Activated CD8-positive, alpha-beta memory T cell treated with anti-CD3 and anti-CD28 coated beads for 4 hours (primary cell): ENCODE results near the gene DDX10.
"Not testable (repeated sequence)": the region's sequence is repeated elsewhere in the genome, so short reads cannot be mapped to it uniquely, and the experiment has no call there.

ENCODE experiments used
- DNase-seq, 2 donors: peaks; one replicate each; pipeline ENCODE4 v3.0.0-alpha.2; 2020; ENCODE audit warnings: low read depth in 2 of 2

The DDX10 gene

DNA sequence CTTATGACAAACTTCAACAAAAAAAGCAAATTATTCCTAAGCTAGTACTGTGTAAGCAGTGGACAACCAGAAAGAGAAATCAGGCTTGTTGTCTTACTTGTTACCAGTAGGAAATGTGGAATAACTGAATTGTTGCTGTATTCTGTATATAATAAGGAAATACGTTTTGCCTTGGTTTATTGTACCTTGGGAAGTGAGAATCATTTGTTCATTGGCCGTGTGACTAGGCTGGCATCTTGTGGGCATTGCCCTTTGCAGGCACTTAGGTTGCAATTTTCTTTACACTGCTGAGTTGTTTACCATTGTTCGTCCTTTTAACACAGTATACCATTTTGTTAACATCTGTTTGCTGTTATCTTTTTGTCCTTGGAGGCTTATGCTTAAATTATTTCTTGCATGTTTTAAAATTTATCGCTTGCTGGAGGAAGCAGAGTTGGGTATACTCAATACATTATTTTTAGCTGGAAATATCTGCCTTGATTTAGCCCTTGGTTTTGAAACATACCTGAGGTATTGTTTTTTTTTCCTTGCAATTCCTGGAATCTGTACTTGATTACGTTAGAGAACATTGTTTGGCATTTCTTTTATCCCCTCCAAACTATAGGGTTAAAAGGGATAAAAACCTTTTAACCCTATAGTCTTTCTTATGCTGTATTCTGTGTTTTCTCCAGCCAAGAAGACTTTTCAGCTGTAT is 109.3 kb downstream of the DDX10 start:
- DNase-seq = no peak

DNA sequence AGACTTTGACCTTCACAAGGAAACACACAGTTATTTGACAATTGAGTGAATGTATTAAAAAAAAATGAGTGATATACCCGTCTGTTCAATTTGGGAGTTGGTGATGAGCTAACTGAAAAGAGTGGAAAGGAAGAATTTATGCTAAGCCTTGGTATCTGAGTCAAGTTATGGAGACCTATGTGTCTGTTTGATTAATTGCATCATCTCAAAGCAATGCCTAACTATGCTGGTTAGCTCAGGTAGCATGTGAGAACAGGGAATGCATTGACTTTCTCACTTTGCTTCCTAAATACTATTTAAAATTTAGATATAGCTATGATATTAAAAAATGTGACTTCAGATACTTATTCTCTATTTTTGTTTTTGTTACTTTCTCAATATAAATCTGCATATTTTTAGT is 110.5 kb downstream of the DDX10 start:
- no peak for DNase-seq

DNA sequence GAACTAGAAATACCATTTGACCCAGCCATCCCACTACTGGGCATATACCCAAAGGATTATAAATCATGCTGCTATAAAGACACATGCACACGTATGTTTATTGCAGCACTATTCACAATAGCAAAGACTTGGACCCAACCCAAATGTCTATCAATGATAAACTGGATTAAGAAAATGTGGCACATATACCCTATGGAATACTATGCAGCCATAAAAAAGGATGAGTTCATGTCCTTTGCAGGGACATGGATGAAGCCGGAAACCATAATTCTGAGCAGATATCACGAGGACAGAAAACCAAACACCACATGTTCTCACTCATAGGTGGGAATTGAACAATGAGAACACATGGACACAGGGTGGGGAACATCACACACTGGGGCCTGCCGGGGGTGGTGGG is 114.3 kb downstream of the DDX10 start:
- DNase-seq = not testable (repeated sequence)

DNA sequence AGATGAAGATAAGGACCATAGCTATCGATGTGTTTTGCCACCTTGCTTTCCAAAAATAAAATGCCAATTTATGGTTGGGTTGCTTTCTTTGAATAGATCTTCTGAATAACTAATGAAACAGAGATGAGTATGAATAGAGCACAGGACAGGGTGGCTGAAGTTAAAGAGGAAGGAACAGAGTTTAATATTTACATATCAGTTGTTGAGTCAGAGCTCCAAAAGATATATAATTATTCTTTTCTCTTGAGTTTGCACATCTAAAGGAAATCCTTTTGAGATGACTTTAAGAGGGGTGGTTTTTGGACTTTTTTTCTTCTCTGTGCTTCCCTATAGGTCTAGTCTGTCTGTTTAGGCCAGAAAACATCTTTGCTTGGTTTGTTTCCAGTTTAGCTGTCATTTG is 115.2 kb downstream of the DDX10 start:
- DNase-seq = no peak

DNA sequence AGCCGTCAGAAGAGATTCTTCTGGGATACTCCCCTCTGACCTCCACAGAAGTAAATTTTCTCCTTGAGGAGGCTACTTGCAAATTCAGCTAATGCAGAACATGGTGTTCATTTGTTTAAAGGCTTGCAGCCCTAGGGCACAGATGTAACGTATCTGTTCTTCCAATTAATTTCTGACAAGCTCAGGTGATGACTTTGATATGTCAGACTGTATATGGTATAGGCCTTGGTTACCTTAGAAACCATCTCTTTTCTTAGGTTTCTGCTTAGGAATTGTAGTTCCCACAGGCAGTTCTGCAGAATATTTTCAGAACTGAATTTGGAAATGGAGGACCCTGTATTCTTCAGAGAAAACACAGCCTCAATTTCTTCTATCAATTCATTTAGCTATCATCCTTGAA is 117.1 kb downstream of the DDX10 start:
- DNase-seq = no peak

DNA sequence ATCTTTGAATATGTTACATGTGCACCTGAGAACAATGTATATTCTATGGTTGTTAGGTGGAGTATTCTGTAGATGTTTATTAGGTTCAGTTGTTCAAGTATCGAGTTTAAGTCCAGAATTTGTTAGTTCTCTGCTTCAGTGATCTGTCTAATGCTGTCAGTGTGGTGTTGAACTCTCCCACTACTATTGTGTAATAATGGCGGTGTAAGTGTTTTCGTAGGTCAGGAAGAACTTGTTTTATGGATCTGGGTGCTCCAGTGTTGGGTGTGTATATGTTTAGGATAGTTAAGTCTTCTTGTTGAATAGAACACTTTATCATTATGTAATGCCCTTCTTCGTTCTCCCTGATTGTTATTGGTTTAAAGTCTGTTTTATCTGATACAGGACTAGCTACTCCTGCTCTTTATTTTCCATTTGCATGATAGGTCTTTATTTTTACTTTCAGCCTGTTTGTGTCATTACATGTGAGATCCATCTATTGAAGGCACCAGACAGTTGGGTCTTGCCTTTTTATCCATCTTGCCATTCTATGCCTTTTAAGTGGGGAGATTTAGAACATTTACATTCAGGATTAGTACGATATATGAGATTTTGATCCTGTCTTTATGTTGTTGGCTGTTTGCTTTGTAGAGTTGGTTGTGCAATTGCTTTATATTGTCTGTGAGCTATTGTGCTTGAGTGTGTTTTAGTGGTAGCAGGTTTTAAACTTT is 121.6 kb downstream of the DDX10 start:
- no peak for DNase-seq

DNA sequence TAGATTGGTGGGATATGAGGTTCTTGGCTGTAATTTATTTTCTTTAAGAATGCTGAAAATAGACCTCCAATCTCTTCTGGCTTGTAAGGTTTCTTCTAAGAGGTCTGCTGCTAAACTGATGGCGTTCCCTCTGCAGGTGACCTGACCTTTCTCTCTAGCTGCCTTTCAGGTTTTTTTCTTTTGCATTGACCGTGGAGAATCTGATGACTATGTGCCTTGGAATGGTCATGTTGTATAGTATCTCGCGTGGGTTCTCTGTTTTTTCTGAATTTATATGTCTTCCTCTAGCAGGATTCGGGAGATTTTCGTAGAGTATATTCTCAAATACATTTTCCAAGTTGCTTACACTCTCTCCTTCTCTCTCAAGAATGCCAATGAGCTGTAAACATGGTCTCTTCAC is 122.2 kb downstream of the DDX10 start:
- no peak for DNase-seq

DNA sequence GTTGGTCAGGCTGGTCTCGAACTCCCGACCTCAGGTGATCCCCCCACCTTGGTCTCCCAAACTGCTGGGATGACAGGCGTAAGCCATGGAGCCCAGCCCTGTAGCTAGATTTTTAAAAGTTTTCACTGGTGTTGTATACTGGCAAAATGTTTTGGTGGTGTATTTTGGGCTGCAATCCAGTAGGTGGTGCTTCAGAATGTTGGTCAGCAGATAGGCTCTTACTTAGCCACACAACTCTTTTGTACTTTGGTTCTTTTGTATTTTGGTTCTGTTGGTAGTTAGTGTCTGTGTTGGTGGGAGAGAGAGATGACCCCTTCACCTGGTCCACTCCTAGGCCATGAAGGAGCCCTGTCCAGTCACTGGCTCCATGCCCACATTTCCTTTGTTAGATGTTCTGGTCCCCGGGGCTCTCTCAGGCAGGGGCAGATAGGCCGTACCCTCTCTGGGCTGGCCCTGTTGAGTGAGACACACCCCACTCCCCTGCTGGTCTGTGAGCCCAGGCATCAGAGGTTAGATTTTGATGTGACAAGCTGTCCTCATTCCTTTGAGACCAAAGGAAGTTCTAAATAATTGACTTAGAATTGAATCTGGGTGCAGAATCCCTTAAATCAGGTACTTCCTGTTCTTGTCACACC is 123.8 kb downstream of the DDX10 start:
- DNase-seq = no peak

DNA sequence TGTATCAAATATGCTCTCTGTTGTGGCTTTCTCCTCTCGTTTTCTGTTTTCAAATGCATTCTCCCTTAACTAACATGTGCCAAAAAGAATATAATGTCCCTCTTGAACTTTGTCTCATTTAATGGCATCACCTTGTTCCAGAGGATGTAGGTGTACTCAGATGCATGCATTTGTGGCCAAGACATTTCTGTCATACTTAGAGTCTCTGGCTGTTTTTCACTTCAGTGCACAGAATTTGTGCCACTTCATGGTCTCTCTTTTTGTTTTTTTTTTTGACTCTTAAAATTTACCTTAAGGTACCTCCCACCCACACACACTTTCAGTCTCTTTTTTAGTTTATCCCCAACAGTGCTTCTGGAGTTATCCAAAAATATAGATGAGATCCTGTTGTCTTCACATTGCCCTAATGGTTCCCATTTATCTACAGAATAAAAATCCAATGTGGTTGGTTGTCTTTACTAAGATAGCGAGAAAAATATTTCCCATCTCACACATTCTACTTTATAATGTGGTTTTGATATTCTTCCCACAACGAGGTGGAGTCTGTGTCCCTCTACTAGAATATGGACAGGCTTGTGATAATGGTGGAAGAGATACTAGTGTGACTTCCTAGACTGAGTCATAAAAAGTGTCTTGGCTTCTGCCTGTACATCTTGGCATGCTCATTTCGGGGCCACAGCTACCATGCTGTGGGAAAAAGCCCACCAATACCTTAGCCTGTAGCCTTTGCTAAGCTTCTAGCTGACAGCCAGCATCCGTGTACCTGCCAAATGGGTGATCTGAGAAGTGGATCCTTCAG is 125.8 kb downstream of the DDX10 start:
- no peak for DNase-seq

DNA sequence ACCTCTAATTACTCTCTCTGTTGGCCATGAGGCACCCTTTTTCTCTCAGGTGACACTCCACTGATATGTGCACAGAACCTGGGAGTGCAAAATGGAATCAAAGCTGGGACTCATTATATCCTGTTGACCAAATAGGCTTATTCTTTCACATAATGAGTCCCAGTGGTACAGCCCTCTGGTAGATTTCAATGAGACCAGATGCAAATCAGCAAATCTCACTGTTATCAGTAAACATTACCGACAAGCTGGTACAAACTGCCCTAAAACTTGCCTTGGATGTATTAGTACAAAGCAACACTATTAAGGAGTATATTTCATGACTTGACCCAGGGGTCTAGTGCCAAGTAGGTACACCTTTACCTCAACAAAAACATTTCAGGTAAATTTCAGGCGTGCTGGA is 128.3 kb downstream of the DDX10 start:
- no peak for DNase-seq

DNA sequence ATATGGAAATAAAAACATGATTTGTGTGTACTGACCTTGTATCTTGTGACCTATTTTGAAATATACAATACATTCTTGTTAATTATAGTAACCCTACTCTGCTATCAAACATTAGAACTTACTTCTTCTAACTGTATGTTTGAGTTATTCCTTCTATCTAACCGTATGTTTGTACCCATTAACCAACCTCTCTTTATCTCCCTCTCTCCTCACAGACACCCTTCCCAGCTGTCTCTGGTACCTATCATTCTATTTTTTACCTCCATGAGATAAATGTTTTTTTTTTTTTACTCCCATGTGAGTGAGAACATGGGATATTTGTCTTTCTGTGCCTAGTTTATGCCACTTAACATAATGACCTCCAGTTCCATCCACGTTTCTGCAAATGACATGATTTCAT is 128.7 kb downstream of the DDX10 start:
- no peak for DNase-seq

DNA sequence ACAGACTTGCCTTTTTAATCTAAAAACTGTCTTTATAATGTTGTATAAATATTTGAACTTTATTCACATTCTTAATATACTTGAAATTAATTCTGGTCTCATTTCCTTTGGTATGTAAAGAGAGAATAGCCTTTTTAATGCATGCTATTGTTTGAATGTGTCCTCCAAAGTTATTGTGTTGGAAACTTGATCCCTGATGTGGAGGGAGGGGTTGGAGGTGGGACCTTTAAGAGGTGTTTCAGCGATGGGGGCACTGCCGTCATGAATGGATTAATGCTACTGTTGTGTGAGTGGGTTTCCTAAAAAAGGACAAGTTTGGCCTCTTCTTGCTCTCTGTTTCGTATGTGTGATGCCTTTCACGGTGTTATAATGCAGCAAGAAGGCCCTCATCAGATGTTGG is 131.7 kb downstream of the DDX10 start:
- no peak for DNase-seq

DNA sequence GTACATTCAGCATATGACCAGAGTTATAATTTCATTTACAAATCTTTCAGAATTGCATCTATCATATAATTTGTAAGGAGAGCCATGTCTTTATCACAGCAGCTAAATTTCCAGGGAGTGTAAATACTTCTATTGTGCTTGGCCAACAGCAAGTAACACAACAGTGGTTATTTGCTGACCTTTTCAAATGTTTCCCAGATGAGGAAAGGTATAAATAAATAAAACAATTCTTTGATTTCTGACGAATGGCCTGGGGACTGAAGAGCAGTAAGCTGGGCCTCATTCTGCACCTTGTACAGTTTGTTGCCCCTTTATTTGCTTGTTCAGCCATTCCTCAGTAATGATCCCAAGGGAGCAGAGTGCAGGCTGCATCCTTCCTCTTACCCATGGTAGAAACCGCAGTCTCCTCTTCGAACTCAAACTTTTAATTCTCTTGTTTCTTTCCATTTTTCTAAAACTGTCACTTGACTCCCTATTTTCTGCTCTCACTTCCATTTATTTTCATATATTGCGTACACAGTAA is 132.8 kb downstream of the DDX10 start:
- DNase-seq = no peak

DNA sequence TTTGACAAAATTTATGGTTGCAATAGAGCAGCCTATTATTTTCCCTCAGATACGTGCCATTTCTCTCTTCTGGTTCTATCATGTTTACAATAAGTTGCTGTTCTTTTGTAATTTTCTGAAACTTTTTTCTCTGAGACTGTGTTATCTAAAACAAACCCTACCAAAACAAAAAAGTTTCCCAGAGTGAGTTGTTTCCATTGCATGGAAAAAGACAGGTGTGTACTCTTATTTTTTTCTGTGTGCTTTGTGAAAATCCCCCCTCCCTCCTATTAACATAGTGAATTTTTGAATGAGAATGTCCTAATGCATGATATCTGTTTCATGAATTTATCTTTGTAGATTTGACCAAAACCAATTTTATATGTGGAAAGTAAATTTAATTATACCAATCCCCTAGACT is 137.6 kb downstream of the DDX10 start:
- DNase-seq = no peak

DNA sequence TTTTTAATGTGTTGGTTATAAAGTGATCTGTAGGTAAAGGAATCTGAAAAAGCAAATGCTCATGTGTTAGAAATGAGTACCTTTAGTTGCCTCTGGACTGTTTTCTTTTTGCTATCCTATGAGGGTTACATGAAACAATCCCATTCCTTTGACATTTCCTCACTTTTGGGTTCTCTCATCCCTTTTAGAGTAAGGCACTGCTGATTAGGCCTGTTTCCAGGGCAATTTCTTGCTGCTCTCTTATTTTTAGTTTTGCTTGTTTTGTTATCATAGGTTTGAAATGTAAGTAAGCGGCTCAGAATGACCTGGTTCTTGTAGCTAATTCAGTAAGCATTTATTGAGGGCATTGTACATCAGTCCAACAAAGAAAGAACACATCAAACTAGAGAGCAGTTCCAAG is 138.9 kb downstream of the DDX10 start:
- no peak for DNase-seq

DNA sequence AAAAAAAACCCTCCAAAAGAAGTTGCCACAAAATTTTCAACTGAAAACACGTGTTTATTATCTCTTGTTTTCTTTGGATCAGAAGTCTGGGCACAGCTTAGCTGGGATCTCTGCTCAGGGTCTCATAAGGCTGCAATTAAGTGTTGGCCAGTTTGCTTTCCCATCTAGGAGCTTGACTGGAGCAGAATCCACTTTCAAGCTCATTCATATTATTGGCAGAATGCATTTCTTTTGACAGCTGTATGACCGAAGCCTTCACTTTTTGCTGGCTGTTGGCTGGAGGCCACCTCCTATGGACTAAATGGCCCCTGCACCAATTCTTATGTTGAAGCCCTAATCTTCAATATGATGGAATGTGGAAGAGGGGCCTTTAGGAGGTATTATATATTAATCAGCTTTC is 139.6 kb downstream of the DDX10 start:
- DNase-seq = no peak

DNA sequence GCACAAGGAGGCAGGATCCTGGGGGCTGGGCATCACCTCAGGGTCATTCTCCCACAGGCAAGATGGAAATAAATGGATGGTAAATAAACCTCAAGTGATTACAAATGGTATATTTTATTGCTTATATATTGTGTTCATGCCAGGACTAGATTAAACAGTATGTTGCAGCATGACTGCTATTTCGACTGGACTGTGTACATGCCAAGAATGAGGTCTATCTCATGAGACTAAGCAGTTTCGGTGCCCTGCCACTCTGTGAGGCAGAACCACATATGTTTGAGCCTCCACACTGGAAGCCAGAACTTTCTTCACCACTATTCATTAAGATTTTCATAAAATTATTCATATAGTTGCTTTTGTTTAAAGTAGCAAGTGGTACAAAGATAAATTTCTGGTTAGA is 140.2 kb downstream of the DDX10 start:
- DNase-seq = no peak

DNA sequence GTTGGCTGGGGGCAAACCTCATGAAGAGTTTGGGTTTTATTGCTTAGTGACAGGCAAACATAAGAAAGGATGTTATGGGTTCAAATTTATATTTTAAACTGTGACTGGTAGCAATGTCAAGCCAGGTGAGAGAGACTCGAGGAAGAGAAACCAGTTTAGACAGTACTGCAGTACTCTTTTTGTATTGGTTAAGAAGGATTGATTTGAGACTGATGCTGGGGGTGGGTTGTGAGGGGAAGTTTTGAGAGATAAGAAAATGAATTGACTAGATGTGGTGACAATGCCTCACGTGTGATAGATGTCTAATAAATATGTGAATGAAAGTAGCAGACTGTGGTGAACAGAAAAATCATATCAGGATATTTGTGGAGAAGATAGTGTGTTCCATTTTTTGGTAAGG is 142.4 kb downstream of the DDX10 start:
- DNase-seq = no peak

DNA sequence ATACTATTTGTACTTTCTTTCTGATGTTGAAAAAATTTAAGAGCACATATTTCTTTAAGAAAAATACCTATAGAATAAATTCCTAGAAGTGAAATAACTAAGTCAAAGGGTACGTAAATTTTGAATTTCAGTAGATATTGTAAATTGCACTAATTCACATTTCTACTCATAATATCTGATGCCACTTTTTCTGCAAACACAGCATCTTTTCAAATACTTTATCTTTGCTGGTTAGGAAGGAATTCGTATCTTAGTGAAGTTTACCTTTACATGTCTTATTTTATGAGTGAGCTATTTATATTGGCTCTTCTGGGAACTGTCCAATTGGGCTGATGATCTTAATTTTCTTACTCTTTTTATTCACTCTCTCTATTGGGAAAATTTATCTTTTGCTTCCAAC is 148.2 kb downstream of the DDX10 start:
- DNase-seq = no peak

DNA sequence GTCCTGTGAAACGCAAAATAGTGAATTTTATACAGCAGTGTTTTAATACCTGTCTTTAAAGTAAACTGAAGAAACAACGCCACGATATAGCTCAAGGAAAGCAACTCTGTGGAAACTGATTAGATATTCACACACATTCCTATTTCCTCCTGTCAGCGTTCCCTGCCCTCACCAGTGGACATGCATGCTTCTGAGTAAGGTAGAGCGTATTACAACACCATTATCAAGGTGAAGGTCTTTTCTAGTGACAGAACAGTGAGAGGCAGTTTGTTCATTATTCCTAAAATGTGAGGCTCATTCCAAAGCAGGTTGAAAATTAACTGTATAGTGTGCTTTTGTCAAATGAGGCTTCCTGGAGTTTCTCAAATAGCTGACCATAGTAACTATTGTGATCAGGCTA is 153.1 kb downstream of the DDX10 start:
- no peak for DNase-seq

DNA sequence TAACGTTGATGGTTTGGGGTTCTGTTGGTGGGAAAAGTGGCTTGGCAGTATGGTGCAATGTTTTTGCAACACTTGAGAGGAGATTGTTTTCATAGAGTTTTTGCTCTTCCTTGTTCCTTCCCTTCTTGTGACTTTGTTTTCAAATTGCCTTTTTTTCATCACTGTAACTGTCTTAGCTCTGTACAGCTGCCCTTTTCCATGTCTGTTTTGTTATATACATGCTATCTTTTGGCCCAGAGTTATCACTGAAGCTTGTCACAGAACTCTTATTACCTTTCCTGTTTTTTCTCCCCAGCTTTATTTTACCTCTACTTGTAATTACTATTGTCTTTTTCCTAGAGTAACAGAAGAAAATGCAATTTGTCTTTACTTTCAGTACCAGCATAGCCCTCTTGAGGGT is 154.1 kb downstream of the DDX10 start:
- no peak for DNase-seq

DNA sequence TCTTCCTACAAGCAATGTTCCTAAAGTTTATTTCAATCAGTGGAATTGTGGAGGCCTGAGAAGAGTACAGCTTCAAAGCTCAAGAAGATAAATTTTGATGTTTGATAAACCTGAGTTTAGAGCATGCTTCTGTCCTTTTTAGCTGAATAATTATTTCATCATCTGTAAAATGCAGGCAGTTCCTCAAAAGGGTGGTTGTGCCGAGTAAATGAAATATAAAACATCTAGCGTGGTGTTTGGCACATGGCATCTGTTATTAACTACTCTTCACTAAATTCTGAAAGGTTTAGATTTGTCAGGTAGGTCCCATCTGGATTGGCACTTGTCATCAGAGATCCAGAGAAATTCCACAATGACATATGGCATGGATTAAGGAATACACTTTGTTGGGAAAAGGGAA is 155.1 kb downstream of the DDX10 start:
- no peak for DNase-seq
